K562 (cell line): ENCODE results near the gene CACNG3. TPM values are rescaled to one million over a fixed set of nuclear protein-coding genes. Genes with fewer than 3 reads are reported as not detected.

ENCODE experiments used
- ATAC-seq: fragments of 200-7000 bp; cut with Tn5 transposase; 3 replicates; pipeline ENCODE4 v1.9.1; 2020; ENCODE audit warnings: moderate library complexity
- BruUV-seq: library from RNA; stranded (reverse); fragments of 400-500 nt; replicated peaks from 2 replicates; lab custom pipeline; 2021; lab: Mats Ljungman, UMichigan
- CTCF ChIA-PET: fragments of 300-600 bp; formaldehyde crosslinking; extraction: SDS; loops from one replicate; lab custom pipeline; 2021; ENCODE audit warnings: low intra/inter-chr PET ratio; lab: Yijun Ruan, JAX
- POLR2A ChIA-PET: fragments of 300-600, 350-650 bp; sonication (Branson Sonifier 250); formaldehyde crosslinking; extraction: SDS; loops from one replicate; lab custom pipeline; 2021; ENCODE audit warnings: antibody characterized with exemption, inconsistent platforms; lab: Yijun Ruan, JAX
- DNase-seq, 4 experiments: peaks; one replicate each; pipeline versions ENCODE4 v3.0.0 to v3.0.0-alpha.2; 2011 to 2018; ENCODE audit warnings: low spot score in 3 of 4, mixed read lengths in 3 of 4; ENCODE audit errors: extremely low read depth in 1 of 4
- FAIRE-seq: peaks from 2 replicates; lab custom pipeline; 2011; peaks lifted over from hg19 to GRCh38; lab: Jason Lieb, UNC
- H2AFZ ChIP-seq: 2 replicates; pipeline ENCODE4 v1.6.0; 2011; ENCODE audit warnings: low read depth, low read length, control low read depth, inconsistent platforms
- H3K27ac ChIP-seq: fragments of 200-600 bp; 3 replicates; pipeline ENCODE4 v1.8.0; 2011; ENCODE audit warnings: low read depth, mild to moderate bottlenecking, control low read depth, inconsistent platforms, low read length, moderate library complexity, mixed read lengths; ENCODE audit errors: extremely low read depth
- H3K27me3 ChIP-seq, 2 experiments: fragments of 300-600 bp in 1 of 2; 2 replicates in 1 of 2; 3 replicates in 1 of 2; pipeline versions ENCODE4 v1.6.0 to v1.8.0; 2011; ENCODE audit warnings: inconsistent platforms in 2 of 2, low read length in 2 of 2, mild to moderate bottlenecking in 1 of 2, mixed read lengths in 1 of 2, moderate library complexity in 1 of 2; ENCODE audit not compliant: control insufficient read depth in 2 of 2, insufficient read depth in 2 of 2
- H3K36me3 ChIP-seq: fragments of 300-600 bp; 3 replicates; pipeline ENCODE4 v1.8.0; 2011; ENCODE audit warnings: mild to moderate bottlenecking, low read length, inconsistent platforms; ENCODE audit not compliant: control insufficient read depth, insufficient read depth
- H3K4me1 ChIP-seq, 2 experiments: fragments of 200-600 bp in 1 of 2; replicated peaks in 1 of 2; 2 replicates in 1 of 2; 3 replicates in 1 of 2; pipeline versions ENCODE4 v1.5.1 to v1.8.0; 2011; ENCODE audit warnings: inconsistent platforms in 2 of 2, low read length in 2 of 2, mild to moderate bottlenecking in 1 of 2, mixed read lengths in 1 of 2, moderate library complexity in 1 of 2; ENCODE audit not compliant: control insufficient read depth in 2 of 2, insufficient read depth in 2 of 2
- H3K4me2 ChIP-seq: 2 replicates; pipeline ENCODE4 v1.6.1; 2011; ENCODE audit warnings: low read length, control low read depth, inconsistent platforms, mixed read lengths; ENCODE audit not compliant: insufficient read depth
- H3K4me3 ChIP-seq: fragments of 200-600 bp; sonication (generic), shearing (Covaris generic); 2 replicates; pipeline ENCODE4 v1.5.1; 2016; ENCODE audit warnings: control low read depth, inconsistent platforms
- H3K79me2 ChIP-seq: fragments of 200-600 bp; 3 replicates; pipeline ENCODE4 v1.8.0; 2011; ENCODE audit warnings: low read length, inconsistent platforms; ENCODE audit not compliant: control insufficient read depth, insufficient read depth
- H3K9ac ChIP-seq, 2 experiments: 2 replicates each; pipeline versions ENCODE4 v1.6.0 to v1.6.1; 2011; ENCODE audit warnings: low read depth in 2 of 2, low read length in 2 of 2, control low read depth in 1 of 2, inconsistent platforms in 1 of 2, mild to moderate bottlenecking in 1 of 2, mixed read lengths in 1 of 2; ENCODE audit not compliant: insufficient read depth in 1 of 2
- H3K9me1 ChIP-seq: one replicate; pipeline ENCODE4 v1.6.0; 2011; ENCODE audit warnings: inconsistent platforms, mild to moderate bottlenecking, low read length, moderate library complexity; ENCODE audit not compliant: control insufficient read depth, insufficient read depth
- H3K9me3 ChIP-seq: replicated peaks from 2 replicates; pipeline ENCODE4 v1.5.1; 2011; ENCODE audit warnings: low read depth, low read length, inconsistent platforms; ENCODE audit not compliant: control insufficient read depth, insufficient read depth
- H4K20me1 ChIP-seq: replicated peaks from 2 replicates; pipeline ENCODE4 v1.6.1; 2011; ENCODE audit warnings: low read length, inconsistent platforms, mixed read lengths; ENCODE audit not compliant: control insufficient read depth, insufficient read depth
- BRD4 ChIP-seq: fragments of 200-600 bp; sonication (generic); IDR thresholded peaks from 2 replicates; pipeline ENCODE4 v1.6.1; 2017; ENCODE audit warnings: inconsistent platforms
- CTBP1 ChIP-seq: fragments of 450-650 bp; IDR thresholded peaks from 2 replicates; pipeline ENCODE4 v1.6.1; 2016; ENCODE audit warnings: borderline replicate concordance
- FUS ChIP-seq: fragments of 200-400 bp; formaldehyde crosslinking; optimal IDR thresholded peaks from 2 replicates; pipeline ENCODE3; 2017; ENCODE audit warnings: low read depth, low read length
- PCBP2 ChIP-seq: fragments of 200-400 bp; formaldehyde crosslinking; IDR thresholded peaks from 2 replicates; pipeline ENCODE4 v1.6.1; 2018; ENCODE audit warnings: low read length, low read depth, mild to moderate bottlenecking, moderate library complexity; ENCODE audit not compliant: poor library complexity, severe bottlenecking
- POLR2AphosphoS2 ChIP-seq: IDR thresholded peaks from 2 replicates; pipeline ENCODE4 v1.6.1; 2012; ENCODE audit warnings: low read length, improper control_type of control experiment
- RBM39 ChIP-seq: fragments of 200-400 bp; formaldehyde crosslinking; optimal IDR thresholded peaks from 2 replicates; pipeline ENCODE3; 2018; ENCODE audit warnings: low read depth, low read length
- ZNF668 ChIP-seq: fragments of 250-450 bp; sonication (Bioruptor Pico); IDR thresholded peaks from 2 replicates; pipeline ENCODE4 v1.8.0; 2022; ENCODE audit warnings: mild to moderate bottlenecking, inconsistent platforms
- WGBS: fragments of 100-300 bp; shearing (Covaris generic); methylation state at CpG from one replicate; pipeline ENCODE4 v1.1.6; 2016; ENCODE audit warnings: low coverage, mixed read lengths; ENCODE audit not compliant: insufficient coverage; ENCODE audit errors: missing lambda C conversion rate; 5-methylcytosine and 5-hydroxymethylcytosine counted together
- in situ Hi-C: fragments of 300-500 bp; cut with MboI; formaldehyde crosslinking; loops from 4 replicates; pipeline ENCODE4 v1.15.0; 2018; ENCODE audit warnings: inconsistent platforms, mixed read lengths
- intact Hi-C: fragments of 100-400 bp; cut with micrococcal nuclease; formaldehyde crosslinking; loops from 2 replicates; pipeline ENCODE4 v1.14.2; 2022
- polyA plus RNA-seq, 8 experiments: library from polyadenylated mRNA; depleted of rRNA in 4 of 8; stranded (reverse) in 5 of 8; unstranded in 3 of 8; fragments of >200 nt; fragmentation: Nextera tagmentation in 2 of 8; fragmentation: Illumina TruSeq in 1 of 8; extraction: Ambion mirVana in 2 of 8; extraction: Trizol in 1 of 8; gene quantifications; 2 replicates each; pipeline versions ENCODE4 v1.2.1 to v1.2.3, GENCODE V29; 2011 to 2014; ENCODE audit warnings: inconsistent platforms in 1 of 8, missing spikeins in 1 of 8
- total RNA-seq, 7 experiments: library from RNA; depleted of rRNA in 6 of 7; stranded (reverse); fragments of >200 nt in 6 of 7; fragmentation: Illumina TruSeq in 2 of 7; extraction: Trizol in 2 of 7; gene quantifications; 2 replicates each; pipeline versions ENCODE4 v1.2.1 to v1.2.3, GENCODE V29; 2011 to 2021; ENCODE audit warnings: low replicate concordance in 1 of 7
- TF ChIP-seq, protein P1 (sequence below), 2 experiments: fragments of 200-800 bp in 1 of 2; sonication (Bioruptor generic) in 1 of 2; sonication (generic) in 1 of 2; formaldehyde crosslinking in 1 of 2; IDR thresholded peaks in 1 of 2; conservative IDR thresholded peaks in 1 of 2; 2 replicates each; pipeline versions ENCODE4 v1.5.0 to v1.6.1; 2016 to 2020; ENCODE audit warnings: missing compliant biosample characterization in 1 of 2, missing genetic modification characterization in 1 of 2, missing genetic modification reagents in 1 of 2
- TF ChIP-seq, protein P2 (sequence below): fragments of 250-450 bp; sonication (Bioruptor Pico); IDR thresholded peaks from 2 replicates; pipeline ENCODE4 v1.4.0; 2020
- TF ChIP-seq, protein P3 (sequence below): IDR thresholded peaks from 2 replicates; pipeline ENCODE4 v1.6.1; 2011; ENCODE audit warnings: borderline replicate concordance, low read depth, mild to moderate bottlenecking, moderate library complexity, low read length; ENCODE audit not compliant: insufficient read depth, poor library complexity, severe bottlenecking

CACNG3 gene
- total and polyA plus RNA-seq, 9 of the 15 experiments (the other 6 are each of a cell fraction or from before 2014, with no cell fraction given): not detected

DNA sequence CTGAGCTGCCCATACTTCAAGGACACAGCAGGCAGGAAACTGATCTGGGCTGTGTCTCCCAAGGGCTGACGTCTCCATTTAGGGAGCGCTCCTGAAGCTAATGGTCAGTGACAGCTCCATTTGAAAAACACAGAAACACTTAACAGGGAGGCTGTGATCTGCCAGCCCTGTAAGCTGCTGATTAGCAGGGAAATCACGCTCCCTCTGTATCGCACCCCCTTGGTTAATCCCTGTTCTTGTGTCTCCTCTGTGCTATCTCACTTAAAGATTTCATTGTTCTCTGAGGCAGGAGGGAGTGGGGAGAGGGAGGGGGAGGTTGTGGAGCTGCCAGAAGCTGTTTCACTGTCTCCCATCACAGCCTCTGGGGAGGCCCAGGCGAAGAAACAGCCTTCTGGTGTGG, 47.4 kb upstream of the CACNG3 start:
- no peak overlapping the region for H3K27ac ChIP-seq
- in situ Hi-C loops: no loop called here
- H3K4me3 ChIP-seq: no peak overlapping the region
- ChIA-PET CTCF (no interaction called here), POLR2A (interaction anchor here (0.6 to 1.7 kb wide), 3 partner anchors 8 to 170 kb away, joined by 3 to 5 read pairs (median 4); no protein-coding TSS in a partner anchor)
- peaks cover 83% of the 10 kb centered on the region for H3K36me3 ChIP-seq
- no peak overlapping the region for H2AFZ ChIP-seq
- H3K27me3 ChIP-seq: no peaks in the 10 kb centered on the region
- H3K9me3 ChIP-seq: no peaks in the 10 kb centered on the region
- WGBS: 86% methylated on average over 5 of the region's 5 CpGs
- no peaks in the 10 kb centered on the region for H3K9me1 ChIP-seq
- BruUV-seq: no TSS peak
- DNase-seq (no peak), ATAC-seq (no peak), FAIRE-seq (no peak)
- peaks cover 2% of the 10 kb centered on the region; the same call in 1 of the 2 replicates for H4K20me1 ChIP-seq
- no peak overlapping the region for H3K9ac ChIP-seq
- H3K4me2 ChIP-seq: no peak overlapping the region
- H3K79me2 ChIP-seq: no peaks in the 10 kb centered on the region; the same call in 2 of the 3 replicates
- H3K4me1 ChIP-seq: peaks cover 0 to 6% of the 10 kb centered on the region in 2 experiments; a peak in 1 of 5 replicates
- intact Hi-C loops: loop anchor here (10.0 kb wide), 1 partner anchor 134 kb away; no protein-coding TSS in a partner anchor
- TF ChIP-seq POLR2AphosphoS2 (no peak), ZNF668 (CRISPR knock-in tag) (no peak), PCBP2 (no peak), RBM39 (no peak), CTBP1 (no peak), BRD4 (no peak), FUS (no peak)
- TF ChIP-seq, protein P1, sequence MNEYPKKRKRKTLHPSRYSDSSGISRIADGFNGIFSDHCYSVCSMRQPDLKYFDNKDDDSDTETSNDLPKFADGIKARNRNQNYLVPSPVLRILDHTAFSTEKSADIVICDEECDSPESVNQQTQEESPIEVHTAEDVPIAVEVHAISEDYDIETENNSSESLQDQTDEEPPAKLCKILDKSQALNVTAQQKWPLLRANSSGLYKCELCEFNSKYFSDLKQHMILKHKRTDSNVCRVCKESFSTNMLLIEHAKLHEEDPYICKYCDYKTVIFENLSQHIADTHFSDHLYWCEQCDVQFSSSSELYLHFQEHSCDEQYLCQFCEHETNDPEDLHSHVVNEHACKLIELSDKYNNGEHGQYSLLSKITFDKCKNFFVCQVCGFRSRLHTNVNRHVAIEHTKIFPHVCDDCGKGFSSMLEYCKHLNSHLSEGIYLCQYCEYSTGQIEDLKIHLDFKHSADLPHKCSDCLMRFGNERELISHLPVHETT (CRISPR knock-in tag; conservative IDR thresholded peaks at IDR 0.05 in 1 of 2, IDR thresholded peaks at IDR 0.05 in 1 of 2): no peak
- TF ChIP-seq, protein P2, sequence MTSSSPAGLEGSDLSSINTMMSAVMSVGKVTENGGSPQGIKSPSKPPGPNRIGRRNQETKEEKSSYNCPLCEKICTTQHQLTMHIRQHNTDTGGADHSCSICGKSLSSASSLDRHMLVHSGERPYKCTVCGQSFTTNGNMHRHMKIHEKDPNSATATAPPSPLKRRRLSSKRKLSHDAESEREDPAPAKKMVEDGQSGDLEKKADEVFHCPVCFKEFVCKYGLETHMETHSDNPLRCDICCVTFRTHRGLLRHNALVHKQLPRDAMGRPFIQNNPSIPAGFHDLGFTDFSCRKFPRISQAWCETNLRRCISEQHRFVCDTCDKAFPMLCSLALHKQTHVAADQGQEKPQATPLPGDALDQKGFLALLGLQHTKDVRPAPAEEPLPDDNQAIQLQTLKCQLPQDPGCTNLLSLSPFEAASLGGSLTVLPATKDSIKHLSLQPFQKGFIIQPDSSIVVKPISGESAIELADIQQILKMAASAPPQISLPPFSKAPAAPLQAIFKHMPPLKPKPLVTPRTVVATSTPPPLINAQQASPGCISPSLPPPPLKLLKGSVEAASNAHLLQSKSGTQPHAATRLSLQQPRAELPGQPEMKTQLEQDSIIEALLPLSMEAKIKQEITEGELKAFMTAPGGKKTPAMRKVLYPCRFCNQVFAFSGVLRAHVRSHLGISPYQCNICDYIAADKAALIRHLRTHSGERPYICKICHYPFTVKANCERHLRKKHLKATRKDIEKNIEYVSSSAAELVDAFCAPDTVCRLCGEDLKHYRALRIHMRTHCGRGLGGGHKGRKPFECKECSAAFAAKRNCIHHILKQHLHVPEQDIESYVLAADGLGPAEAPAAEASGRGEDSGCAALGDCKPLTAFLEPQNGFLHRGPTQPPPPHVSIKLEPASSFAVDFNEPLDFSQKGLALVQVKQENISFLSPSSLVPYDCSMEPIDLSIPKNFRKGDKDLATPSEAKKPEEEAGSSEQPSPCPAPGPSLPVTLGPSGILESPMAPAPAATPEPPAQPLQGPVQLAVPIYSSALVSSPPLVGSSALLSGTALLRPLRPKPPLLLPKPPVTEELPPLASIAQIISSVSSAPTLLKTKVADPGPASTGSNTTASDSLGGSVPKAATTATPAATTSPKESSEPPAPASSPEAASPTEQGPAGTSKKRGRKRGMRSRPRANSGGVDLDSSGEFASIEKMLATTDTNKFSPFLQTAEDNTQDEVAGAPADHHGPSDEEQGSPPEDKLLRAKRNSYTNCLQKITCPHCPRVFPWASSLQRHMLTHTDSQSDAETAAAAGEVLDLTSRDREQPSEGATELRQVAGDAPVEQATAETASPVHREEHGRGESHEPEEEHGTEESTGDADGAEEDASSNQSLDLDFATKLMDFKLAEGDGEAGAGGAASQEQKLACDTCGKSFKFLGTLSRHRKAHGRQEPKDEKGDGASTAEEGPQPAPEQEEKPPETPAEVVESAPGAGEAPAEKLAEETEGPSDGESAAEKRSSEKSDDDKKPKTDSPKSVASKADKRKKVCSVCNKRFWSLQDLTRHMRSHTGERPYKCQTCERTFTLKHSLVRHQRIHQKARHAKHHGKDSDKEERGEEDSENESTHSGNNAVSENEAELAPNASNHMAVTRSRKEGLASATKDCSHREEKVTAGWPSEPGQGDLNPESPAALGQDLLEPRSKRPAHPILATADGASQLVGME (CRISPR knock-in tag): no peak
- TF ChIP-seq, protein P3, sequence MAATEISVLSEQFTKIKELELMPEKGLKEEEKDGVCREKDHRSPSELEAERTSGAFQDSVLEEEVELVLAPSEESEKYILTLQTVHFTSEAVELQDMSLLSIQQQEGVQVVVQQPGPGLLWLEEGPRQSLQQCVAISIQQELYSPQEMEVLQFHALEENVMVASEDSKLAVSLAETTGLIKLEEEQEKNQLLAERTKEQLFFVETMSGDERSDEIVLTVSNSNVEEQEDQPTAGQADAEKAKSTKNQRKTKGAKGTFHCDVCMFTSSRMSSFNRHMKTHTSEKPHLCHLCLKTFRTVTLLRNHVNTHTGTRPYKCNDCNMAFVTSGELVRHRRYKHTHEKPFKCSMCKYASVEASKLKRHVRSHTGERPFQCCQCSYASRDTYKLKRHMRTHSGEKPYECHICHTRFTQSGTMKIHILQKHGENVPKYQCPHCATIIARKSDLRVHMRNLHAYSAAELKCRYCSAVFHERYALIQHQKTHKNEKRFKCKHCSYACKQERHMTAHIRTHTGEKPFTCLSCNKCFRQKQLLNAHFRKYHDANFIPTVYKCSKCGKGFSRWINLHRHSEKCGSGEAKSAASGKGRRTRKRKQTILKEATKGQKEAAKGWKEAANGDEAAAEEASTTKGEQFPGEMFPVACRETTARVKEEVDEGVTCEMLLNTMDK: no peak
